Measurements from ENCODE around the gene RFNG. TPM values are rescaled to one million over a fixed set of nuclear protein-coding genes. Genes with fewer than 3 reads are reported as not detected.
A peak's percentile ranks its signal among the peaks of the same experiment; 100 is the strongest.

RFNG gene
- total and polyA plus RNA-seq, 2 of the 4 experiments (the other 2 are of a cell fraction) = 6.8 to 47.3 TPM

GRCh38 chr17:82076785-82077591 lies 25.4 kb upstream of the RFNG start:
- Histone ChIP-seq H3K18ac (ENCODE audit: low read depth, low read length) (no peak overlapping the region), H3K14ac (replicated peaks; ENCODE audit: low read depth, low read length) (no peak overlapping the region), H2AK5ac (ENCODE audit: low read depth, low read length) (no peak overlapping the region), H4K5ac (ENCODE audit: low read depth, low read length) (no peak overlapping the region), H2BK5ac (ENCODE audit: low read depth, low read length, poor library complexity, severe bottlenecking) (no peak overlapping the region), H3K9me1 (ENCODE audit: insufficient read depth, low read length) (no peaks in the 10 kb centered on the region), H2AFZ (replicated peaks; ENCODE audit: low read length, poor library complexity) (no peak overlapping the region), H4K20me1 (ENCODE audit: insufficient read depth, low read length) (no peaks in the 10 kb centered on the region; the same call in 1 of the 2 replicates), H3K56ac (ENCODE audit: extremely low read depth, insufficient read depth, low read length) (no peak overlapping the region), H4K91ac (ENCODE audit: insufficient read depth, low read depth, low read length) (no peak overlapping the region), H3K27ac (ENCODE audit: insufficient read depth, low read length) (no peak overlapping the region), H3K9ac (ENCODE audit: low read depth, low read length) (no peak overlapping the region), H3K79me1 (ENCODE audit: low read depth in 1 of 2, low read length in 2 of 2) (no peaks in the 10 kb centered on the region), H4K8ac (ENCODE audit: low read depth in 2 of 2, low read length in 2 of 2) (no peak overlapping the region), H3K4me2 (ENCODE audit: low read depth, low read length) (no peak overlapping the region), H2BK20ac (ENCODE audit: low read depth, low read length) (no peak overlapping the region), H3K36me3 (ENCODE audit: control insufficient read depth, insufficient read depth, low read length) (peaks cover 29% of the 10 kb centered on the region), H3K9me3 (ENCODE audit: control insufficient read depth, insufficient read depth, low read length) (no peaks in the 10 kb centered on the region), H2BK120ac (ENCODE audit: low read depth, low read length) (no peak overlapping the region), H3K4me3 (ENCODE audit: insufficient read depth, low read depth, low read length) (no peak overlapping the region), H3K27me3 (ENCODE audit: control insufficient read depth, insufficient read depth, low read length) (no peaks in the 10 kb centered on the region), H3K4me1 (ENCODE audit: control insufficient read depth, insufficient read depth, low read length) (no peaks in the 10 kb centered on the region), H2AK9ac (replicated peaks; ENCODE audit: low read depth, low read length, poor library complexity) (no peak overlapping the region), H3K4ac (ENCODE audit: low read depth, low read length) (no peak overlapping the region), H3K23ac (ENCODE audit: low read depth, low read length) (no peak overlapping the region), H2BK15ac (ENCODE audit: low read depth, low read length) (no peak overlapping the region)
- peak; percentile 52; the same call in 1 of the 2 replicates for ATAC-seq (ENCODE audit: low read depth)
- ChIA-PET POLR2A (ENCODE audit: unreplicated experiment) (no interaction called here), CTCF (no interaction called here)
- WGBS, 2 experiments (ENCODE audit: extremely low coverage in 2 of 2, insufficient read length in 1 of 2) = 63% methylated on average over 8 of the region's 21 CpGs; no CpG with 5 or more reads in 1 of the 2 experiments
- no peak for DNase-seq
- in situ Hi-C loops (cut with MboI; ENCODE audit: low sequenced_read_pairs) = no loop called here
- BruUV-seq (replicated peaks) = no TSS peak
- intact Hi-C loops (cut with micrococcal nuclease) = no loop called here
- TF ChIP-seq FOS (IDR thresholded peaks at IDR 0.05; ENCODE audit: low read depth, low read length) = no peak
- no peak for TF ChIP-seq USF2 (IDR thresholded peaks at IDR 0.05; ENCODE audit: low read depth, low read length)
- no peak for TF ChIP-seq POLR2A (IDR thresholded peaks at IDR 0.05; ENCODE audit: low read depth, low read length)
- TF ChIP-seq CTCF (conservative IDR thresholded peaks at IDR 0.05; ENCODE audit: low read depth, low read length) = no peak
- TF ChIP-seq MXI1 (IDR thresholded peaks at IDR 0.05; ENCODE audit: borderline replicate concordance, low read depth, low read length) = no peak
- dilution Hi-C loops (cut with HindIII; ENCODE audit: low sequenced_read_pairs, unreplicated experiment) = no loop called here
